Right lobe of liver (tissue), 6 donors: ENCODE measurements around the gene SPEF2. TPM values are rescaled to one million over a fixed set of nuclear protein-coding genes. Genes with fewer than 3 reads are reported as not detected.

Experiments used
- ATAC-seq, 4 donors: fragments of 200-7000 bp; cut with Tn5 transposase; one replicate each; pipeline ENCODE4 v1.9.1; 2020; ENCODE audit warnings: mild to moderate bottlenecking in 4 of 4, moderate library complexity in 4 of 4
- DNase-seq, 3 donors: peaks; one replicate each; pipeline ENCODE4 v3.0.0-alpha.2; 2020
- H3K27ac ChIP-seq, 3 donors: fragments of 200-600 bp; one replicate each; pipeline ENCODE4 v1.8.0; 2022
- H3K27me3 ChIP-seq, 2 donors: fragments of 200-600 bp; one replicate each; pipeline ENCODE4 v1.8.0; 2022
- H3K36me3 ChIP-seq, 4 donors: fragments of 200-600 bp; sonication (generic) in 1 of 4; one replicate each; pipeline versions ENCODE4 v1.5.1 to v1.8.0; 2017 to 2022; ENCODE audit warnings: control low read depth in 1 of 4
- H3K4me1 ChIP-seq, 4 donors: fragments of 200-600 bp; sonication (generic) in 1 of 4; one replicate each; pipeline versions ENCODE4 v1.5.1 to v1.8.0; 2017 to 2022; ENCODE audit warnings: control low read depth in 1 of 4
- H3K4me3 ChIP-seq, 3 donors: fragments of 200-600 bp; one replicate each; pipeline ENCODE4 v1.8.0; 2022
- H3K9me3 ChIP-seq, 4 donors: fragments of 200-600 bp; sonication (generic) in 1 of 4; one replicate each; pipeline versions ENCODE4 v1.5.1 to v1.8.0; 2017 to 2022; ENCODE audit warnings: control low read depth in 1 of 4
- CTCF ChIP-seq, 4 donors: fragments of 200-600 bp in 3 of 4; fragments of 450-650 bp in 1 of 4; IDR thresholded peaks; one replicate each; pipeline versions ENCODE4 v1.5.1 to v1.8.0; 2016 to 2022; ENCODE audit warnings: antibody characterized with exemption in 4 of 4, mild to moderate bottlenecking in 2 of 4
- POLR2A ChIP-seq: fragments of 450-650 bp; IDR thresholded peaks from one replicate; pipeline ENCODE4 v1.6.1; 2017; ENCODE audit warnings: antibody characterized with exemption, mild to moderate bottlenecking
- WGBS: methylation state at CpG from one replicate; pipeline ENCODE4 v1.1.6; 2018; ENCODE audit warnings: low coverage, low lambda C conversion rate; ENCODE audit not compliant: insufficient coverage; ENCODE audit errors: missing lambda C conversion rate; 5-methylcytosine and 5-hydroxymethylcytosine counted together
- intact Hi-C, 2 donors: fragments of 100-400 bp; cut with DNase I; formaldehyde crosslinking; loops; one replicate each; pipeline versions ENCODE4 v1.11.2 to v1.14.1; 2022
- total RNA-seq, 6 experiments: library from RNA; depleted of rRNA in 2 of 6; stranded (reverse); fragments of >200 nt in 2 of 6; fragmentation: NEBNext Ultra II Directional in 3 of 6; extraction: Animal tissue kit (Norgen Biotek cat#: 25700) in 3 of 6; gene quantifications; one replicate each; pipeline versions ENCODE4 v1.1.0 to v1.2.4, GENCODE V29; 2016 to 2023
- donor health status: DM: no; HTN: yes; CAD: no.
- donor health status: DM: no; HTN: no; CAD: no.
- donor health status: DM: no; HTN: no; CAD: no.
- donor health status: DM: no; HTN: yes; CAD: no.
- donor health status: DM: no; HTN: yes; CAD: no.

Gene SPEF2
- total RNA-seq, 6 experiments from 2014 or later, result 0.74 to 3.3 (median 2.0) TPM

GRCh38 chr5:35681911-35682310, 64.2 kb downstream of the SPEF2 start:
- Histone ChIP-seq H3K27ac (no peak overlapping the region), H3K27me3 (no peaks in the 10 kb centered on the region), H3K9me3 (no peaks in the 10 kb centered on the region), H3K36me3 (no peaks in the 10 kb centered on the region), H3K4me3 (no peak overlapping the region), H3K4me1 (peaks cover 0 to 24% (median 0%) of the 10 kb centered on the region in 4 donors)
- WGBS, result 100% methylated on average over 1 of the region's 1 CpG
- DNase-seq, result no peak
- TF ChIP-seq POLR2A (no peak), CTCF (IDR thresholded peaks at IDR 0.05) (no peak)
- ATAC-seq, result peak in 1 of 4 donors; percentile 50
- intact Hi-C loops, result no loop called here

- intact Hi-C loops, result no loop called here
- ATAC-seq (peak; percentile 90 to 98 (median 96)), DNase-seq (peak in 1 of 3 donors; percentile 58)
- Histone ChIP-seq H3K4me1 (peaks cover 0 to 24% (median 0%) of the 10 kb centered on the region in 4 donors), H3K27ac (peak overlapping the region in 1 of 3 donors; percentile 5), H3K36me3 (no peaks in the 10 kb centered on the region), H3K27me3 (no peaks in the 10 kb centered on the region), H3K4me3 (no peak overlapping the region), H3K9me3 (no peaks in the 10 kb centered on the region)
- TF ChIP-seq POLR2A (no peak), CTCF (IDR thresholded peaks at IDR 0.05) (no peak)
- WGBS, result 41% methylated on average over 6 of the region's 6 CpGs
Measured at GRCh38 chr5:35683466-35683865, 65.8 kb downstream of the SPEF2 start.

- intact Hi-C loops, result no loop called here
- H3K4me3 ChIP-seq, result no peak overlapping the region
- peaks cover 0 to 24% (median 0%) of the 10 kb centered on the region in 4 donors for H3K4me1 ChIP-seq
- no peaks in the 10 kb centered on the region for H3K9me3 ChIP-seq
- 86% methylated on average over 1 of the region's 1 CpG for WGBS
- H3K27ac ChIP-seq, result no peak overlapping the region
- DNase-seq (no peak), ATAC-seq (no peak)
- no peaks in the 10 kb centered on the region for H3K27me3 ChIP-seq
- H3K36me3 ChIP-seq, result no peaks in the 10 kb centered on the region
- TF ChIP-seq CTCF (IDR thresholded peaks at IDR 0.05) (no peak), POLR2A (no peak)
Measured at GRCh38 chr5:35685161-35685560, 67.5 kb downstream of the SPEF2 start.

GRCh38 chr5:35687961-35688360, 70.3 kb downstream of the SPEF2 start:
- DNase-seq (no peak), ATAC-seq (no peak)
- 73% methylated on average over 2 of the region's 2 CpGs for WGBS
- H3K9me3 ChIP-seq, result no peaks in the 10 kb centered on the region
- H3K4me1 ChIP-seq, result peaks cover 0 to 6% (median 0%) of the 10 kb centered on the region in 4 donors
- no peak for TF ChIP-seq POLR2A
- TF ChIP-seq CTCF (IDR thresholded peaks at IDR 0.05), result no peak
- no peaks in the 10 kb centered on the region for H3K36me3 ChIP-seq
- intact Hi-C loops, result no loop called here
- H3K27ac ChIP-seq, result no peak overlapping the region
- no peak overlapping the region for H3K4me3 ChIP-seq
- no peaks in the 10 kb centered on the region for H3K27me3 ChIP-seq

- Histone ChIP-seq H3K4me1 (no peaks in the 10 kb centered on the region), H3K9me3 (no peaks in the 10 kb centered on the region), H3K36me3 (no peaks in the 10 kb centered on the region), H3K27me3 (no peaks in the 10 kb centered on the region), H3K4me3 (no peak overlapping the region), H3K27ac (no peak overlapping the region)
- DNase-seq (no peak), ATAC-seq (no peak)
- intact Hi-C loops, result no loop called here
- 71% methylated on average over 2 of the region's 2 CpGs for WGBS
- TF ChIP-seq POLR2A, result no peak
- no peak for TF ChIP-seq CTCF (IDR thresholded peaks at IDR 0.05)
Measured at GRCh38 chr5:35694481-35694880, 76.8 kb downstream of the SPEF2 start.
